GM21528 (cell line): ENCODE data around the gene WBP2.
"Not testable (repeated sequence)": the region's sequence is repeated elsewhere in the genome, so short reads cannot be mapped to it uniquely, and the experiment has no call there.

Experiments used
- ATAC-seq: cut with Tn5 transposase; IDR thresholded peaks from one replicate; pipeline ENCODE4 v1.9.1; 2021; ENCODE audit warnings: mild to moderate bottlenecking, moderate library complexity; ENCODE audit not compliant: unreplicated experiment, low FRiP score

Gene WBP2

GRCh38 chr17:75869282-75870141 lies 14.4 kb upstream of the WBP2 start:
- ATAC-seq = no peak

GRCh38 chr17:75868730-75869281 lies 13.7 kb upstream of the WBP2 start:
- not testable (repeated sequence) for ATAC-seq

- ATAC-seq = not testable (repeated sequence)
These were observed 10.5 kb upstream of the WBP2 start for GRCh38 chr17:75865404-75866188.

GRCh38 chr17:75864887-75865286 lies 9.8 kb upstream of the WBP2 start:
- ATAC-seq = peak; percentile 3

GRCh38 chr17:75864448-75864871 lies 9.3 kb upstream of the WBP2 start:
- ATAC-seq = peak; percentile 78

GRCh38 chr17:75861927-75862317 lies 6.8 kb upstream of the WBP2 start:
- no peak for ATAC-seq

GRCh38 chr17:75859358-75859757 lies 4.2 kb upstream of the WBP2 start:
- ATAC-seq = not testable (repeated sequence)

GRCh38 chr17:75856062-75856756 lies 1.1 kb upstream of the WBP2 start:
- ATAC-seq = peak; percentile 5

GRCh38 chr17:75854881-75855309 lies 240 bp downstream of the WBP2 start:
- no peak for ATAC-seq

- ATAC-seq = no peak
These were observed 910 bp downstream of the WBP2 start for GRCh38 chr17:75854101-75854748.

- no peak for ATAC-seq
These were observed 1.7 kb downstream of the WBP2 start for GRCh38 chr17:75853433-75853832.

GRCh38 chr17:75851693-75851991 lies 3.5 kb downstream of the WBP2 start:
- not testable (repeated sequence) for ATAC-seq

GRCh38 chr17:75850928-75851692 lies 4.0 kb downstream of the WBP2 start:
- ATAC-seq = no peak

- ATAC-seq = no peak
These were observed 5.4 kb downstream of the WBP2 start for GRCh38 chr17:75849724-75850123.

GRCh38 chr17:75849279-75849646 lies 5.9 kb downstream of the WBP2 start:
- no peak for ATAC-seq

- ATAC-seq = no peak
These were observed 6.4 kb downstream of the WBP2 start for GRCh38 chr17:75848523-75849278.

- no peak for ATAC-seq
These were observed 7.3 kb downstream of the WBP2 start for GRCh38 chr17:75847614-75848522.
